ENCODE measurements around the gene ZNF555.

DNA sequence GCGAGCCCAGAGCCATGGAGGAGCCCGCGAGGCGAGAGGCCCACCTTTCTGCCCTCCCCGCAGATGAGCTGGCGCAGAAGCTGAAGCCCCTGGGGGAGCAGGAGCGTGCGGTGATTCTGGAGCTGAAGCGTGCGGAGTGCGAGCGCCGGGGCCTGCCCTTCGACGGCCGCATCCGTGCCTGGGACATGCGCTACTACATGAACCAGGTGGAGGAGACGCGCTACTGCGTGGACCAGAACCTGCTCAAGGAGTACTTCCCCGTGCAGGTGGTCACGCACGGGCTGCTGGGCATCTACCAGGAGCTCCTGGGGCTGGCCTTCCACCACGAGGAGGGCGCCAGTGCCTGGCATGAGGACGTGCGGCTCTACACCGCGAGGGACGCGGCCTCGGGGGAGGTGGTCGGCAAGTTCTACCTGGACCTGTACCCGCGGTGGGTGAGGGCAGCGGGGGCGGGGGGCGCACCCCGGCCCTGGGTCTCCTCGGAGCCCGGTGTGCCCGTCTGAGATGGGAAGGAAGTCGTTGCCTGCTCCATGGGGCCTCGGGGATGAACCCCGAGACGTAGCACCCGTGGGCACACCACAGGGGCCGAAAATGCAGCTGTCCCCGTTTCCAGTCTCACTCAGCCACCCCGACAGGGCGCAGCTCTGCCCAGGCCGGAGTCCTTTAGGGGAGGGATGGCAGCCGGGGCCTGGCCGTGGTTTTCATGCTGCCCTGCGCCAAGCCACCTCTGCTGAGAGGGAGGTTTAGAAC lies 33.7 kb upstream of the ZNF555 start:
- TF ChIP-seq, protein P1, sequence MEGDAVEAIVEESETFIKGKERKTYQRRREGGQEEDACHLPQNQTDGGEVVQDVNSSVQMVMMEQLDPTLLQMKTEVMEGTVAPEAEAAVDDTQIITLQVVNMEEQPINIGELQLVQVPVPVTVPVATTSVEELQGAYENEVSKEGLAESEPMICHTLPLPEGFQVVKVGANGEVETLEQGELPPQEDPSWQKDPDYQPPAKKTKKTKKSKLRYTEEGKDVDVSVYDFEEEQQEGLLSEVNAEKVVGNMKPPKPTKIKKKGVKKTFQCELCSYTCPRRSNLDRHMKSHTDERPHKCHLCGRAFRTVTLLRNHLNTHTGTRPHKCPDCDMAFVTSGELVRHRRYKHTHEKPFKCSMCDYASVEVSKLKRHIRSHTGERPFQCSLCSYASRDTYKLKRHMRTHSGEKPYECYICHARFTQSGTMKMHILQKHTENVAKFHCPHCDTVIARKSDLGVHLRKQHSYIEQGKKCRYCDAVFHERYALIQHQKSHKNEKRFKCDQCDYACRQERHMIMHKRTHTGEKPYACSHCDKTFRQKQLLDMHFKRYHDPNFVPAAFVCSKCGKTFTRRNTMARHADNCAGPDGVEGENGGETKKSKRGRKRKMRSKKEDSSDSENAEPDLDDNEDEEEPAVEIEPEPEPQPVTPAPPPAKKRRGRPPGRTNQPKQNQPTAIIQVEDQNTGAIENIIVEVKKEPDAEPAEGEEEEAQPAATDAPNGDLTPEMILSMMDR (IDR thresholded peaks at IDR 0.05) = no peak
- no peak for TF ChIP-seq EP300 (IDR thresholded peaks at IDR 0.05)

All from sigmoid colon (tissue), 4 donors.